Right lobe of liver (tissue), 6 donors: Measurements from ENCODE around the gene PTPRN2. TPM values are rescaled to one million over a fixed set of nuclear protein-coding genes. Genes with fewer than 3 reads are reported as not detected.

Experiments used
- ATAC-seq, 4 donors: fragments of 200-7000 bp; cut with Tn5 transposase; one replicate each; pipeline ENCODE4 v1.9.1; 2020; ENCODE audit warnings: mild to moderate bottlenecking in 4 of 4, moderate library complexity in 4 of 4
- DNase-seq, 3 donors: peaks; one replicate each; pipeline ENCODE4 v3.0.0-alpha.2; 2020
- H3K27ac ChIP-seq, 3 donors: fragments of 200-600 bp; one replicate each; pipeline ENCODE4 v1.8.0; 2022
- H3K27me3 ChIP-seq, 2 donors: fragments of 200-600 bp; one replicate each; pipeline ENCODE4 v1.8.0; 2022
- H3K36me3 ChIP-seq, 4 donors: fragments of 200-600 bp; sonication (generic) in 1 of 4; one replicate each; pipeline versions ENCODE4 v1.5.1 to v1.8.0; 2017 to 2022; ENCODE audit warnings: control low read depth in 1 of 4
- H3K4me1 ChIP-seq, 4 donors: fragments of 200-600 bp; sonication (generic) in 1 of 4; one replicate each; pipeline versions ENCODE4 v1.5.1 to v1.8.0; 2017 to 2022; ENCODE audit warnings: control low read depth in 1 of 4
- H3K4me3 ChIP-seq, 3 donors: fragments of 200-600 bp; one replicate each; pipeline ENCODE4 v1.8.0; 2022
- H3K9me3 ChIP-seq, 4 donors: fragments of 200-600 bp; sonication (generic) in 1 of 4; one replicate each; pipeline versions ENCODE4 v1.5.1 to v1.8.0; 2017 to 2022; ENCODE audit warnings: control low read depth in 1 of 4
- POLR2A ChIP-seq: fragments of 450-650 bp; IDR thresholded peaks from one replicate; pipeline ENCODE4 v1.6.1; 2017; ENCODE audit warnings: antibody characterized with exemption, mild to moderate bottlenecking
- WGBS: methylation state at CpG from one replicate; pipeline ENCODE4 v1.1.6; 2018; ENCODE audit warnings: low coverage, low lambda C conversion rate; ENCODE audit not compliant: insufficient coverage; ENCODE audit errors: missing lambda C conversion rate; 5-methylcytosine and 5-hydroxymethylcytosine counted together
- intact Hi-C, 2 donors: fragments of 100-400 bp; cut with DNase I; formaldehyde crosslinking; loops; one replicate each; pipeline versions ENCODE4 v1.11.2 to v1.14.1; 2022
- total RNA-seq, 6 experiments: library from RNA; depleted of rRNA in 2 of 6; stranded (reverse); fragments of >200 nt in 2 of 6; fragmentation: NEBNext Ultra II Directional in 3 of 6; extraction: Animal tissue kit (Norgen Biotek cat#: 25700) in 3 of 6; gene quantifications; one replicate each; pipeline versions ENCODE4 v1.1.0 to v1.2.4, GENCODE V29; 2016 to 2023
- TF ChIP-seq, protein P1 (sequence below), 4 donors: fragments of 200-600 bp in 3 of 4; fragments of 450-650 bp in 1 of 4; IDR thresholded peaks; one replicate each; pipeline versions ENCODE4 v1.5.1 to v1.8.0; 2016 to 2022; ENCODE audit warnings: antibody characterized with exemption in 4 of 4, mild to moderate bottlenecking in 2 of 4
- donor health status: DM: no; HTN: yes; CAD: no.
- donor health status: DM: no; HTN: no; CAD: no.
- donor health status: DM: no; HTN: no; CAD: no.
- donor health status: DM: no; HTN: yes; CAD: no.
- donor health status: DM: no; HTN: yes; CAD: no.

The PTPRN2 gene
- total RNA-seq, 6 experiments from 2014 or later, result 0.15 to 0.87 (median 0.67) TPM

DNA sequence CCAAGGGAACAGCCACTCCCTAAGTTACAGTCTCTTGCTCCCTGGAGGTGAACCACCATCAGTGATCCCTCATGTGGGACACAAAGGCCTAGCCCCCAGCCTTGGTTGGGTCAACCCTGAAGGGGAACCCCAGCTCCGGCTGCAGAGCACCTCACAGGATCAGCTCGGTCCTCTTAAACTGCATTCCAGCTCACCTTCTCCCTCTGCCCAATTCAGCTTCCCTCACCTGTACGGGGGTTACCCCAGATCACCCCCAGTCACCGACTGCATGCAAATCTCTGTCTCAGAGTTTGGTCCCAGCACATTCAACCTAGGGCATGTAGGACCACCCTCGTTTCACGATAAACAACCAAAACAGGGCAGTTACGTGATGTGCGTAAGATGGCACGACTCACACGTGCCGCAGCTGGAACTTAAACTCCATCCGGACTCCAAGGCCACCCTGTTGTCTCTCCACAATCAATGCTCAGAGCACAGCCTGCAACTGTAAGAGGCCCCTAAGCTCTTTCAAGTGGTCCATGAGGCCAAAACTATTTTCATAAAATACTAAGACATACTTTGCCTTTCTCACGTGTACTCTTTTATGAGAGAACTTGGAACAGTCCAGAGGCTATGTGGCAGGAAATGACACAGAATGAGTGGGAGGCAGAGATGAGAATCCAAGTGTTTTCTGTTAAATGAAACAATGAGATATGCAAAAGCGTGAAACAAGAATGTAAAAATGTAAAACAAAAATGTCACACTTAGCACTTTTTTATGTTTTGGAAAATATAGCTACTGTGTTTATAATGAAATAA is 285.2 kb downstream of the PTPRN2 start:
- DNase-seq (no peak), ATAC-seq (no peak)
- 77% methylated on average over 11 of the region's 14 CpGs for WGBS
- no peak overlapping the region for H3K27ac ChIP-seq
- TF ChIP-seq POLR2A, result no peak
- TF ChIP-seq, protein P1, sequence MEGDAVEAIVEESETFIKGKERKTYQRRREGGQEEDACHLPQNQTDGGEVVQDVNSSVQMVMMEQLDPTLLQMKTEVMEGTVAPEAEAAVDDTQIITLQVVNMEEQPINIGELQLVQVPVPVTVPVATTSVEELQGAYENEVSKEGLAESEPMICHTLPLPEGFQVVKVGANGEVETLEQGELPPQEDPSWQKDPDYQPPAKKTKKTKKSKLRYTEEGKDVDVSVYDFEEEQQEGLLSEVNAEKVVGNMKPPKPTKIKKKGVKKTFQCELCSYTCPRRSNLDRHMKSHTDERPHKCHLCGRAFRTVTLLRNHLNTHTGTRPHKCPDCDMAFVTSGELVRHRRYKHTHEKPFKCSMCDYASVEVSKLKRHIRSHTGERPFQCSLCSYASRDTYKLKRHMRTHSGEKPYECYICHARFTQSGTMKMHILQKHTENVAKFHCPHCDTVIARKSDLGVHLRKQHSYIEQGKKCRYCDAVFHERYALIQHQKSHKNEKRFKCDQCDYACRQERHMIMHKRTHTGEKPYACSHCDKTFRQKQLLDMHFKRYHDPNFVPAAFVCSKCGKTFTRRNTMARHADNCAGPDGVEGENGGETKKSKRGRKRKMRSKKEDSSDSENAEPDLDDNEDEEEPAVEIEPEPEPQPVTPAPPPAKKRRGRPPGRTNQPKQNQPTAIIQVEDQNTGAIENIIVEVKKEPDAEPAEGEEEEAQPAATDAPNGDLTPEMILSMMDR (IDR thresholded peaks at IDR 0.05), result no peak
- H3K4me3 ChIP-seq, result no peak overlapping the region
- intact Hi-C loops, result loop anchor here in 1 of 2 donors (5.0 kb wide), 1 partner anchor 125 kb away; no protein-coding TSS in a partner anchor
- H3K4me1 ChIP-seq, result no peaks in the 10 kb centered on the region
- no peaks in the 10 kb centered on the region for H3K9me3 ChIP-seq
- H3K36me3 ChIP-seq, result no peaks in the 10 kb centered on the region
- H3K27me3 ChIP-seq, result no peaks in the 10 kb centered on the region

DNA sequence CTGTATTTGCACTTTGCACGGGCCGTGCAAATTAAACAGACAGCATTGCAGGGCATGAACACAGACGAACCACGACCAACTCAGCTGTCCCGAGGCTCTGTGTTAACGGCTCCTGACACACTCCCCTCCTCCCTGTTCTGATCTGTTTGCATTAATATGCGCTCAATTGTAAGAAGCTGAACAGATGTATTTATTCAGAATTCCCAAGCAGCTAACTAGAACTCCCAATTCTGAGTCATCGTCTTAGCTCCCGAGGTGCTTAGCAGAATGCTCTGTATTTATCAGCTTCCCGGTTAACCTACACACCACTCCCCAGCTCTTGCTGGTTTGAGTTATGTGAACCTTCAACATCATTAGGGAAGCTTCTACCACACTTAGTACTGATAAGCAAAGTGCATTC is 286.4 kb downstream of the PTPRN2 start:
- DNase-seq, result no peak
- no peaks in the 10 kb centered on the region for H3K4me1 ChIP-seq
- no peak overlapping the region for H3K4me3 ChIP-seq
- TF ChIP-seq, protein P1 (IDR thresholded peaks at IDR 0.05), result no peak
- no peak for TF ChIP-seq POLR2A
- no peak for ATAC-seq
- WGBS, result 68% methylated on average over 9 of the region's 10 CpGs
- no peaks in the 10 kb centered on the region for H3K27me3 ChIP-seq
- no peaks in the 10 kb centered on the region for H3K36me3 ChIP-seq
- no peaks in the 10 kb centered on the region for H3K9me3 ChIP-seq
- H3K27ac ChIP-seq, result no peak overlapping the region
- intact Hi-C loops, result loop anchor here in 1 of 2 donors (5.0 kb wide), 1 partner anchor 124 kb away; no protein-coding TSS in a partner anchor

DNA sequence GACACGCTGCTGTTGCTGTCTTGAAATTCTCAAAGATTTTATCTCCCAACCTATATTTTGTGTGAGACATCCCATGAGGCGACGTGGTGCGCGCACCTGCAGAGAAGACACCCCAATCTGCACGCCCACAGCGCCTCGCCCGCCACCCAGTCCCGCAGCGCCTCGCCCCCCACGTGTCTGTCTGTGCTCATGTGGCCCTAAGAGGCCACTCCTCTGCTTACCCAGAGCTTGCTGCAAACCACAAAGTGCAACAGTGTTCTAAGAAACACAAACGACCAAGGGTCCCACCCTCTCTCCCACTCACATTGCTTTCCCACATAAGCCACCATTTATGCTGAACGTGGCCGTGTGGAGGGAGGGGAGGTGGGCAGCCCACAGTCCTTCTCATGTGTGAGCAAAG is 287.2 kb downstream of the PTPRN2 start:
- Histone ChIP-seq H3K36me3 (no peaks in the 10 kb centered on the region), H3K27me3 (no peaks in the 10 kb centered on the region), H3K27ac (no peak overlapping the region), H3K4me3 (no peak overlapping the region), H3K9me3 (no peaks in the 10 kb centered on the region), H3K4me1 (no peaks in the 10 kb centered on the region)
- intact Hi-C loops, result loop anchor here in 1 of 2 donors (5.0 kb wide), 1 partner anchor 123 kb away; no protein-coding TSS in a partner anchor
- TF ChIP-seq POLR2A, result no peak
- TF ChIP-seq, protein P1 (IDR thresholded peaks at IDR 0.05), result no peak
- DNase-seq (no peak), ATAC-seq (no peak)
- WGBS, result 72% methylated on average over 13 of the region's 16 CpGs

DNA sequence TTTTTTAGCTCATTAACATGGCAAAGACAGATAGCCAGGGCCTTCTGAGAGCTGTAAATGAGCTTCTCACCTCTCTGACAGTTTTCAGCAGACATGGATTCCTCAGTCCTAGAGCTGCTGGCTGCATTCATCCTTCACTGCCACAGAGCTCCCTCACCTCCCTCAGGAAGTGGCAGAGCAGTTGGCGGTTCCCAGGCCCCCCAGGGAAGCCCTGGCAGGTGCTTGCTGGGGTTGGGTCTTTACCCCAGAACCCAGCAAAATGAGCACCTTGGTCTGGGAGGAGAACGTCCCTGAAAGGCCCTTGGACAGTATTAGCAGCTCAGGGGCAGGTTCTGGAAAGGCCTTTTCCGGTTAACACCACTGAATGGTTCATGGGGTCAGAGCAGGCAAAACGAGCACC is 288.0 kb downstream of the PTPRN2 start:
- ATAC-seq, result no peak

More for the DNA sequence above, 288.0 kb downstream of the PTPRN2 start:
- Histone ChIP-seq H3K4me1 (no peaks in the 10 kb centered on the region), H3K27me3 (no peaks in the 10 kb centered on the region), H3K27ac (no peak overlapping the region), H3K9me3 (no peaks in the 10 kb centered on the region), H3K4me3 (no peak overlapping the region), H3K36me3 (no peaks in the 10 kb centered on the region)
- intact Hi-C loops, result loop anchor here in 1 of 2 donors (5.0 kb wide), 1 partner anchor 122 kb away; no protein-coding TSS in a partner anchor
- WGBS, result 52% methylated on average over 3 of the region's 4 CpGs
- TF ChIP-seq POLR2A, result no peak
- TF ChIP-seq, protein P1 (IDR thresholded peaks at IDR 0.05), result no peak
- no peak for DNase-seq
